HepG2 (cell line): Measurements from ENCODE around the gene NFYB. TPM values are rescaled to one million over a fixed set of nuclear protein-coding genes. Genes with fewer than 3 reads are reported as not detected.
"Not testable (repeated sequence)": the region's sequence is repeated elsewhere in the genome, so short reads cannot be mapped to it uniquely, and the experiment has no call there.

Source experiments
- ATAC-seq: fragments of 200-7000 bp; cut with Tn5 transposase; 3 replicates; pipeline ENCODE4 v1.9.1; 2020; ENCODE audit warnings: mild to moderate bottlenecking, moderate library complexity
- BruUV-seq: library from RNA; stranded (reverse); fragments of 400-500 nt; replicated peaks from 2 replicates; lab custom pipeline; 2021; lab: Mats Ljungman, UMichigan
- CTCF ChIA-PET: fragments of 300-600 bp; formaldehyde crosslinking; extraction: SDS; loops from one replicate; lab custom pipeline; 2021; ENCODE audit warnings: low total read pairs, inconsistent platforms, low intra/inter-chr PET ratio; lab: Yijun Ruan, JAX
- POLR2A ChIA-PET: fragments of 350-600 bp; sonication (Branson Sonifier 250); formaldehyde crosslinking; loops from one replicate; lab custom pipeline; 2020; ENCODE audit warnings: antibody characterized with exemption, inconsistent platforms; lab: Yijun Ruan, JAX
- DNase-seq: peaks from one replicate; pipeline ENCODE4 v3.0.0-alpha.2; 2015; ENCODE audit warnings: low spot score
- FAIRE-seq: peaks from 3 replicates; lab custom pipeline; 2011; peaks lifted over from hg19 to GRCh38; lab: Jason Lieb, UNC
- H2AFZ ChIP-seq: one replicate; pipeline ENCODE4 v1.6.1; 2011; ENCODE audit warnings: low read length, inconsistent platforms
- H3K27ac ChIP-seq: fragments of 300-600 bp; 3 replicates; pipeline ENCODE4 v1.8.0; 2011; ENCODE audit warnings: mixed run types, mild to moderate bottlenecking, mixed read lengths, low read length, inconsistent platforms; ENCODE audit not compliant: insufficient read depth; ENCODE audit errors: extremely low read length
- H3K27me3 ChIP-seq, 2 experiments: fragments of 200-600 bp in 1 of 2; 2 replicates in 1 of 2; 3 replicates in 1 of 2; pipeline versions ENCODE4 v1.6.0 to v1.8.0; 2011; ENCODE audit warnings: low read length in 2 of 2, mild to moderate bottlenecking in 2 of 2, moderate library complexity in 2 of 2, inconsistent platforms in 1 of 2; ENCODE audit not compliant: insufficient read depth in 2 of 2, control insufficient read depth in 1 of 2
- H3K36me3 ChIP-seq, 2 experiments: fragments of 200-600 bp in 1 of 2; replicated peaks in 1 of 2; 2 replicates in 1 of 2; 3 replicates in 1 of 2; pipeline versions ENCODE4 v1.5.1 to v1.8.0; 2011; ENCODE audit warnings: low read length in 2 of 2, inconsistent platforms in 1 of 2; ENCODE audit not compliant: insufficient read depth in 2 of 2, control insufficient read depth in 1 of 2
- H3K4me1 ChIP-seq: 2 replicates; pipeline ENCODE4 v1.5.1; 2012; ENCODE audit warnings: low read length, inconsistent platforms; ENCODE audit not compliant: insufficient read depth
- H3K4me2 ChIP-seq: 2 replicates; pipeline ENCODE4 v1.6.0; 2011; ENCODE audit warnings: low read depth, low read length, inconsistent platforms
- H3K4me3 ChIP-seq, 3 experiments: fragments of 200-600 bp in 1 of 3; sonication (generic), shearing (Covaris generic) in 1 of 3; replicated peaks in 1 of 3; 2 replicates each; pipeline ENCODE4 v1.5.1; 2011 to 2016; ENCODE audit warnings: low read length in 3 of 3, inconsistent platforms in 2 of 3, low read depth in 2 of 3, mild to moderate bottlenecking in 2 of 3, control low read depth in 1 of 3, mixed read lengths in 1 of 3; ENCODE audit not compliant: insufficient read depth in 1 of 3
- H3K79me2 ChIP-seq: one replicate; pipeline ENCODE4 v1.6.1; 2011; ENCODE audit warnings: low read length, inconsistent platforms; ENCODE audit not compliant: insufficient read depth
- H3K9ac ChIP-seq: 2 replicates; pipeline ENCODE4 v1.6.0; 2011; ENCODE audit warnings: mild to moderate bottlenecking, low read depth, low read length, inconsistent platforms; ENCODE audit not compliant: insufficient read depth
- H3K9me3 ChIP-seq: 2 replicates; pipeline ENCODE4 v1.5.1; 2012; ENCODE audit warnings: mild to moderate bottlenecking, low read length
- H4K20me1 ChIP-seq: 2 replicates; pipeline ENCODE4 v1.6.0; 2011; ENCODE audit warnings: inconsistent platforms, mild to moderate bottlenecking, low read length, moderate library complexity; ENCODE audit not compliant: insufficient read depth
- AHDC1 ChIP-seq: sonication (generic); formaldehyde crosslinking; IDR thresholded peaks from 2 replicates; pipeline ENCODE4 v1.5.1; 2020; ENCODE audit warnings: mild to moderate bottlenecking, missing genetic modification reagents, borderline replicate concordance
- ZNF296 ChIP-seq: sonication (generic); formaldehyde crosslinking; conservative IDR thresholded peaks from 2 replicates; pipeline ENCODE4 v1.5.0; 2020; ENCODE audit warnings: mild to moderate bottlenecking, missing genetic modification reagents
- ZNF7 ChIP-seq: IDR thresholded peaks from 2 replicates; pipeline ENCODE4 v1.6.1; 2016; ENCODE audit warnings: missing biosample characterization, missing genetic modification reagents
- WGBS: methylation state at CpG from one replicate; pipeline ENCODE4 v1.1.6; 2017; ENCODE audit warnings: low lambda C conversion rate; 5-methylcytosine and 5-hydroxymethylcytosine counted together
- in situ Hi-C: cut with HindIII; loops from 2 replicates; pipeline ENCODE4 v1.10.0; 2017; ENCODE audit warnings: low pct_unique_long_range_greater_than_20kb; ENCODE audit not compliant: extremely low pct_ligation_motif_present
- intact Hi-C: fragments of 100-400 bp; cut with micrococcal nuclease; formaldehyde crosslinking; loops from one replicate; pipeline ENCODE4 v1.10.0; 2022; ENCODE audit not compliant: unreplicated experiment
- polyA plus RNA-seq, 8 experiments: library from polyadenylated mRNA; depleted of rRNA in 3 of 8; stranded (reverse) in 7 of 8; unstranded in 1 of 8; fragments of >200 nt; fragmentation: Illumina TruSeq in 4 of 8; extraction: Trizol in 4 of 8; gene quantifications; 2 replicates each; pipeline versions ENCODE4 v1.2.1 to v1.2.3, GENCODE V29; 2011 to 2016; ENCODE audit warnings: low read depth in 4 of 8, missing spikeins in 1 of 8, mixed read lengths in 1 of 8; ENCODE audit not compliant: insufficient read depth in 1 of 8
- total RNA-seq, 5 experiments: library from RNA; depleted of rRNA; stranded (reverse); fragments of >200 nt; fragmentation: Illumina TruSeq; extraction: Trizol; gene quantifications; 2 replicates each; pipeline ENCODE4 v1.2.3, GENCODE V29; 2016; ENCODE audit warnings: low read depth in 1 of 5

The NFYB gene
- total and polyA plus RNA-seq, 2 of the 13 experiments (the other 11 are each of a cell fraction or from before 2014, with no cell fraction given) = 18.7 to 36.6 TPM

- TF ChIP-seq AHDC1 (CRISPR knock-in tag) (no peak), ZNF296 (CRISPR knock-in tag) (no peak), ZNF7 (CRISPR knock-in tag) (no peak)
Measured at GRCh38 chr12:104163631-104164030, 25.6 kb upstream of the NFYB start (continued).

GRCh38 chr12:104163028-104163427 lies 25.0 kb upstream of the NFYB start:
- H3K9me3 ChIP-seq, H3K27me3 ChIP-seq, H3K4me1 ChIP-seq, ATAC-seq, intact Hi-C loops, H3K36me3 ChIP-seq, POLR2A ChIA-PET, in situ Hi-C loops, CTCF ChIA-PET, BruUV-seq, H3K4me2 ChIP-seq, H3K27ac ChIP-seq, H3K4me3 ChIP-seq, H2AFZ ChIP-seq, H3K79me2 ChIP-seq, H4K20me1 ChIP-seq, FAIRE-seq, H3K9ac ChIP-seq, DNase-seq: not testable (repeated sequence)
- 0% methylated on average over 3 of the region's 3 CpGs for WGBS
